C4-2B (cell line): Measurements from ENCODE around the gene TMEM272.

Experiments used
- ZFX ChIP-seq: fragments of 450-650 bp; IDR thresholded peaks from 2 replicates; pipeline ENCODE4 v1.6.1; 2017
- TF ChIP-seq, protein P1 (sequence below): fragments of 450-650 bp; conservative IDR thresholded peaks from 2 replicates; pipeline ENCODE4 v1.5.1; 2017; ENCODE audit warnings: mild to moderate bottlenecking

DNA sequence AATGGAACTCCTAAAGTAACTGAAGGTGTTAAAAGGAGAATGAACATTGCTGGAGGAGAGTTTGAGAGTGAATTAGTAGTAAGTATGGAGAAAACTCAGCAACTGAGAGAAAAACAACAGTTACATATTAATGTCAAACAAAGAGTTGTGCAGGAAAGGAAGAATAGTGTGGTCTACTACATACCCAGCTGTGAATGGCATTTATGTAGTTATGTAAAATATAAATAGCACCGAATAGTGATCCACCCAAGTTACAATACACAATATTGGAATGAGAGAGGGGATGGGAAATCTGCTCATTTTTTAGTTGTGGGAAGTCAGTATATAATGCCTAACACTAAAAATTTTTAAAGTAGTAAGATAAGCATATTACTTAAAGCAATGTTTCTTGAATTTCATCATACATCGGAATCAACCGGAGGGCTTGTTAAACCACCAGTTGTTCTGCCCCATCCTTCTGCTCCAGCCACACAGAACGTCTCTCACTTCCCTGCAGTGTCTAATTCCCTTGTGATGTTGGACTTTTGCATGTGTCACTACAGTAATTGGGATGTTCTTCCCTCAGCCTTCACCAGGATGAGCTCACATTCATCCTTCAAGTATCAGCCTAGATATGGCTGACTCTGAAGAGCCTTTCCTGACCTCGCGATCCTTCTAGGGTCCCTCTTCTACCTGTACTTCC, 28.3 kb upstream of the TMEM272 start:
- TF ChIP-seq, protein P1, sequence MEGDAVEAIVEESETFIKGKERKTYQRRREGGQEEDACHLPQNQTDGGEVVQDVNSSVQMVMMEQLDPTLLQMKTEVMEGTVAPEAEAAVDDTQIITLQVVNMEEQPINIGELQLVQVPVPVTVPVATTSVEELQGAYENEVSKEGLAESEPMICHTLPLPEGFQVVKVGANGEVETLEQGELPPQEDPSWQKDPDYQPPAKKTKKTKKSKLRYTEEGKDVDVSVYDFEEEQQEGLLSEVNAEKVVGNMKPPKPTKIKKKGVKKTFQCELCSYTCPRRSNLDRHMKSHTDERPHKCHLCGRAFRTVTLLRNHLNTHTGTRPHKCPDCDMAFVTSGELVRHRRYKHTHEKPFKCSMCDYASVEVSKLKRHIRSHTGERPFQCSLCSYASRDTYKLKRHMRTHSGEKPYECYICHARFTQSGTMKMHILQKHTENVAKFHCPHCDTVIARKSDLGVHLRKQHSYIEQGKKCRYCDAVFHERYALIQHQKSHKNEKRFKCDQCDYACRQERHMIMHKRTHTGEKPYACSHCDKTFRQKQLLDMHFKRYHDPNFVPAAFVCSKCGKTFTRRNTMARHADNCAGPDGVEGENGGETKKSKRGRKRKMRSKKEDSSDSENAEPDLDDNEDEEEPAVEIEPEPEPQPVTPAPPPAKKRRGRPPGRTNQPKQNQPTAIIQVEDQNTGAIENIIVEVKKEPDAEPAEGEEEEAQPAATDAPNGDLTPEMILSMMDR = no peak
- TF ChIP-seq ZFX = no peak
